ENCODE results near the gene MTHFD2L. TPM values are rescaled to one million over a fixed set of nuclear protein-coding genes. Genes with fewer than 3 reads are reported as not detected.

Gene MTHFD2L
- total RNA-seq, 1 experiment from 2014 or later: 15.2 TPM

DNA sequence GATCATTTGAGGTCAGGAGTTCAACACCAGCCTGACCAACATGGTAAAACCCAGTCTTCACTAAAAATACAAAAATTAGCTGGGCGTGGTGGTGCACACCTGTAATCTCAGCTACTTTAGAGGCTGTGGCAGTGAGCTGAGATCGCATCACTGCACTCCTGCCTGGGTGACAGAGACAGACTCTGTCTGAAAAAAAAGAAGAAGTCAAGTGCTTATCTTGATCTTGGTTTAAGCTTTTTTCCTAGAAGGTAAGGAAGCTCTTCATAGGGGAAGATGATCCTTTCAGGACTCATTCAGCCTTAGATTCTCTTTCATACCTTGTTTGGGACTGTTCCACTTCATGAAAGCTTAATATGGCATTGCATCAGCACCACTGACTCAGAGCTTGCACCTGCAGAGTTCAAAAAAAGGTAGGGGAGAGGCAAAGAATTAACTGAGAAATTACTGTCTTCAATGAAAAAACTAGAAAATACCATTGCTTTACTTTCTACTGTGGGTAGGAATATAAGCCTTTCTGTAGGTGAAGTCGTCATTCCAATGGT is 79.6 kb downstream of the MTHFD2L start:
- DNase-seq (ENCODE audit: low read depth): no peak

DNA sequence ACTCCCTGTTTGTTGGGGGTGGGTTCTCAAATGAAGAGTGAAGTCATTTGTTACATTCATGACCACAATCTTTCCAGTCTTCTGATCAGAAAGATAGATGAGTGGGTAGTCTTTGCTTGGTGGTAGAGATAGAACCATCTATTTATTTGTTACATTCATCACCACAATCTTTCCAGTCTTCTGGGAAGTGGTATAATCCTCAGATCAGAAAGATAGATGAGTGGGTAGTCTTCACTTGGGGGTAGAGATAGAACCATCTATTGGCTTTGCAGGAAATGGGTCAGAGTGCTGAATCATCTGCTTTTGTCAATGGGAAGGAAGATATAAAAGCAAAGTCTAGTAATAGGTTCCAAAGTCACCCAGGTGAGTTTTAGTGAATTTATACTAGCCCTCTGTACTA is 86.1 kb downstream of the MTHFD2L start:
- no peak for DNase-seq (ENCODE audit: low read depth)

DNA sequence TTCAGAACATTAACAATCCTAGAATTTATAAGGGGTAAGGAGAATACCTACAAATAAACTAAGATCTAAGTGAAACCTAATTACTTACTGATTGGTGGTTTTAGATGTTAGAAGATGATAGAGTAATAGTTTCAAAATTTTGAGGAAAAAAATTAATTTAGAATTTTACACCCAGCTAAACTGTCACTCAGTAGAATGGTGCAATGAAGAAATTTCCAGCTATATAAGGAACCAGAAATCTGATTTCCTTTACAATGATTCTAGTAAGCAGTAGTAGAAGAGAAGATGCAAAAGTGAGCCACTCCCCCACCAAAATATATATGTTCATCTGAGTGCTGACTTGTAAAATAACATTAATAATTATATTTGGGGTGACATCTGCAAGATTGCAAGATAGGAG is 95.0 kb downstream of the MTHFD2L start:
- DNase-seq (ENCODE audit: low read depth): no peak

DNA sequence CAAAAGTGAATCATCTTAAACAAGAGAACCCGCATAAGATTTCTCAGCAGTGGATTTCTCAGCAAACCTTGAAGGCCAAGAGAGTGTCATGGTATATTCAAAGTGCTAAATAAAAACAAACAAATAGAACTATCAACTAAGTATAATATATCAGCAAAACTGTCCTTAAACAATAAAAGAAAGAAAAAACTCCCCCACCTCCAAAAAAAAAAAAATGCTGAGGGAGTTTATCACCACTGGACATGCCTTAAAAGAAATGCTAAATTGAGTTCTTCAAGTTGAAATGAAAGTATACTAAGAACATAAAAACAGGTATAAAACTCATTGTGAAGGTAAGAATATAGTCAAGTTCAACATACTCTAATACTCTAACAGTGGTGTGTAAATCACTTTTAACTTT is 96.5 kb downstream of the MTHFD2L start:
- no peak for DNase-seq (ENCODE audit: low read depth)

DNA sequence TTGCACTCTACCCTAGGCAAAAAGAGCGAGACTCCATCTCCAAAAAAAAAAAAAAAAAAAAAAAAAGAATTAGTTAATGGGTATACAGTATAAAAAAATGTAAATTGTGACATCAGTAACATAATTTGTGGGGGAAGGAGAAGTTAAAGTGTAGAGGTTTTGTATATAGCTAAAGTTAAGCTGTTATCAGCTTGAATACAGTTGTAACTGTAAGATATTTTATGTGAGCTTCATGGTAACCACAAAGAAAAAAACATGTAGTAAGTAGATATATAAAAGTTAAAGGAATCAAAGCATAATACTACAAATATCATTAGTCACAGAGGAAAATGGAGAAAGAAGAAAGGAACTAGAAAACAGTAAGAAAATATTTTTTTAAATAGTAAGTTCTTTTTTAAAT is 97.2 kb downstream of the MTHFD2L start:
- DNase-seq (ENCODE audit: low read depth): no peak

DNA sequence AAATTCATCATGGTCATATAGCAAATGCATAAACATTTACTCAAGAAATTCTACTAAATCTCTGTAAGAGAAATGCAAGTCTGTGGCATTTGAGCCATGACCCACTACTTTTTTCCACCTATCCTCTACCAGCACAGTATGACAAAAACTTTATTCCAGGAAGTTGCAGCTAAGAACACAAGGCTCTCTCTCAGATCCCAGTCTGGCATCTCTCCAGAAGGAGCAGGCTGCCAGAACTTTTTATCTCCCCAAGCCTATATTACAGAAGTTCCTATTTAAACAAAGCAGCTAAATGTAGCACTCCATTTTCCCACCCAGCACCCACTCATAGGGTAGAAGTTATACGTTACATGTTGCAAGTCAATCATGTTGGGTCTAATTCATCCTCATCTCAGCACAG is 101.0 kb downstream of the MTHFD2L start:
- DNase-seq (ENCODE audit: low read depth): peak; percentile 18

DNA sequence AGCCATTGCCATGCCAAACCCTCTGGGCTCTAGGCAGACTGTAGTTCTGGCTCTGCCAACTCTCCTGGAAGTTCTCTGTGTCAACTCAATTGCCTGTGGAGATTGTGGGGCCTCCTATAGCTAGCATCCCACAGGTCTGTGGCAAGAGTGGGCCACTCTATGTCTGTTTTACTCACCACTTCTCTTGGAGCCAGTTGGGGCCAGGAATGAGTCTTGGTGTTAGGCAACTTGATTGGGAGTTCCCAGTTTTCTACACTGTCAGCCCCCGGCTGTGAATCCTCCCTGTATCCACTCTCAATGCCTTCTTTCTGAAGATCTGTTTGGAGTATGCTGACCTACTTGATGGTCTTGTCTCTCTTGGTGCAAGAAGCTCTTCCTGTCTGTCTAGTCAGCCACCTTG is 102.1 kb downstream of the MTHFD2L start:
- no peak for DNase-seq (ENCODE audit: low read depth)

DNA sequence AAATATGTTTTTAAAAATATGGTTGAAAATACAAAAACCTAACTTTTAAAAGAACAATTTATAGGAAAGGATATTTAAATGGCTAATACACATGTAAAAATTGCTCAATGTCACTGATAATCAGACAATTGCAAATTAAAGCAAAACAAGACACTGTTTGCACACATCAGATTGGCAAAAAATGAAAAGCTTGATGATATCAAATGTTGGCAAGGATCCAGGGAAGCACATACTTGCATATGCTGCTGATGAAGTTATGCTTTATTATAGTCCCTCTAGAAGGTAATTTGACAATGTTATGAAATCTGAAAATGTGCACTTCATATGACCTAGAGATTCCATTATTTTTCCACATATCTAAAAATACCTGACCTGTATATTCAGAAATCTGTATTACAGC is 104.6 kb downstream of the MTHFD2L start:
- no peak for DNase-seq (ENCODE audit: low read depth)

DNA sequence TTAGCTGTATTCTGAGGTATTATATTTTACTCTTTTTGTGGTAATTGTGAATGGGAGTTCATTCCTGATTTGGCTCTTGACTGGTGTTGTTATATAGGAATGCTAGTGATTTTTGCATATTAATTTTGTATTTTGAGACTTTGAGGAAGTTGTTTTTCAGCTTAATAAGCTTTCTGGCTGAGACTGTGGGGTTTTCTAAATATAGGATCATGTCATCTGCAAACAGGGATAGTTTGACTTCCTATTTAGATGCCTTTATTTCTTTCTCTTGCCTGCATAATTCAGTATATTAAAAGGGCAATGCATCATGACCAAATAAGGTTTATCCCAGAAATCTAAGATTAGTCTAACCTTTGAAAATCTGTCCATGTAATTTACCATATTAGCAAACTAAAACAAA is 105.6 kb downstream of the MTHFD2L start:
- no peak for DNase-seq (ENCODE audit: low read depth)

DNA sequence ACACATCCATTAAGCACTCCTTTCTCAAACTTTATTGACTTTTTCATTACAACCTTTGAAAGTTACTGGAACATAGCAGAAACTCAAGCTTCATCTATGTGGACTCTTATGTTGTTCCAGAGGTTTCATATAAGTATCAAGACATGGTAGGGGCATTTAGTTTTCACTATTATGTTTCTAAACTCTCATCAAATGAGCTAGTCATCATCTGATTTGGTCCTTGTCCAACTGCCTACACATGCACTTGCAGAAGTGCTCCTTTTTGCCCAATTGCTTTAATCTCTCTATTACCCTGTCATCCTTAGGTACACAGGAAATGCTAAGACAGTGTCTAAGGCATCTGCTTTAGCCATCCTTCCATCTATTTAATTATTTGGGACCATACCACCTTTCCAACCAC is 108.2 kb downstream of the MTHFD2L start:
- DNase-seq (ENCODE audit: low read depth): peak; percentile 1

DNA sequence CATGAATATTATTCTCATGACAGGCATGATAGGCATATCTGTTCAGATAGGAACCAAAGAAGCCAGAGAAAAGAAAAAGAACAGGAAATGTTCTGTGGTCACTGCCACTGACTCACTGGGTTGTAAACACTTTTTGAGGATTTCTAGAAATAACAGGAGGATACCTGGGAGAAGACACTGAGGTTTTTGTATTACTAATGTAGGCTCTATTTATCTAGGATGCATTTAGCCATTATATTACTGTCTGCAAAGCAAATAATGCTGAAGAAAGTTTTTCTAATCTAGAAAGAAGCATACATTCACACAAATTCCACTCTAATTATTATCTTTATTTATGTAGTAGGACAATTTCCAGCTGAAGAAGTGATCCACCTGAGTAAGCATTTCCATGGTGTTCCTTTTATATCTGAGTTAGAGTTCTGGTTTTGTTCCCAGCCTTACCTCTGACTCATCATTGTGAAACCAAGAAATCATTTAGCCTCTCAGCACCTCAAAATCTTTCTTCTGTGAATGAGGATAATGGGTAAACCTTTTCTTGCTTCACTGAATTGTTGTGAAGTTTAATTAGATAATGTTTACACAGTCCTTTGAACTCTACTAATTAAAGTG is 110.2 kb downstream of the MTHFD2L start:
- peak; percentile 86 for DNase-seq (ENCODE audit: low read depth)

DNA sequence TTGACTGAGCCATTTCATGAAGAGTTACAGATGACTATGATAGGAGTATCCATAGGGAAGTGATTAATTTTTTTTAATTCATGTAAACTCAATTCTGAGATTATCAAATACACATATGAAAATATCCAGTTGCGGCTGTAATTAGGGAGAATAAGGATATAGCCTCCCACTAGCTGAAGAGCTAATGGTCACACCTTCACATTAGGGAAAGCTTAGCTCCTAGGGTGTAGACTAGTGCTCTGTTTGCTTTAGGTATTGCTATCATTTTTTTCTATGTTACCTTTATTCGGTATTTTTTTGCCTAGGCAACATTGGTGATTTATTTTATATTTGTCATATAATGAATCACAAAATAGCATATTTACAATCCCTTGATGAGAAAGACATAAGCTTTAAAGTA is 110.7 kb downstream of the MTHFD2L start:
- no peak for DNase-seq (ENCODE audit: low read depth)

DNA sequence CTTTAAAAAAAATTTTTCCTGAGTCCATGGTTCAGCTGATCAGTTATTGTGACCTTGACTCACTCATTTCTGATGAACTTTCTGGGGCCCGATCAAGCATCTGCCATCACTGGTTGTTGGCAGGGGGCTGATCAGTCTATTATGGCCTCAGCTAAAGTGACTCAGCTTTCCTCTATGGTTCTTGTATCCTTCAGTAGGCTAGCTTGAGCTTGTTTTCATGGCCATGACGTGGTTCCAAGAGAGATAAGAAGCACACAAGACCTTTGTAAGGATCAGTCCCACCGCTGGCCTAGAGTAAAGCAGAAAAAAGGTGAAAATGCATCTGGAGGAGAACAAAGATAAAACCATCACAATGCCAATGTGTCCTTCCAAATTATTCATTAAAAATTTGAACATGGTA is 120.6 kb downstream of the MTHFD2L start:
- DNase-seq (ENCODE audit: low read depth): peak; percentile 24

DNA sequence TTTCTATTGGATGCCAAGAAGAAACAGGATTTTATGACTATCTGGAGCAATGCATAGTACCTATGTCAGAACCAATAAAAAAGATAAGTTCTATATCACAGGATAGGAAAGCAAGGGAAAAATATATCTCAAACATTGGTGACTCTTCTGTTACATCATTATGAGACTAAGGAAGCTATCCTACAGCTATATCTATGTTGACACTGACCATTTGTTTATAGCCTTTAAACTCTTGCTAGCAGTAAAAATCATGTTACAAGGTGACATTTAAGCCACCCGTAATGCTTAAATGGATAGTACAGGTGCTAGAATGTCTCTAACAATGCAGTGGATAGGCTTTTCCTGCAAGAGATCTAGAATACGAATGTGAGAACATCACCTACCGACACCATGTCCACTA is 121.8 kb downstream of the MTHFD2L start:
- no peak for DNase-seq (ENCODE audit: low read depth)

DNA sequence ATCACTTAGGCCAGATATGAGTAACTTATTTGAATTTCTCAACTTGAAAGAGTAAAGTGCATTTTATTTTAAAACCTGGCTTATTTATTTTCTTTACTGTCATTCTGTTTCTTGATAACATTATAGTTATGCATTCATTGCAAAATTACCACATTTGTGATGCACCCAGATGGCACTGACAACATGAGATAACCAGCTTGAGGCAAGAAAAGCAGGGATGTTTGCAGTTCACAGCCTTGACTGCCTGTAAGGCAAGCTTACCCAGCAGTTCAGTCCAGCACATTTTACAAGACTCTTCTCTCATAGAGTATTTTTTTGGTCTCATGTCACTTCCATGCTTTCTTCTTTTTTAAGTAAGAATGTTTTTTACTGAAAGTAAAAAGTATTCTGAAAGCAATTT is 125.0 kb downstream of the MTHFD2L start:
- DNase-seq (ENCODE audit: low read depth): no peak

DNA sequence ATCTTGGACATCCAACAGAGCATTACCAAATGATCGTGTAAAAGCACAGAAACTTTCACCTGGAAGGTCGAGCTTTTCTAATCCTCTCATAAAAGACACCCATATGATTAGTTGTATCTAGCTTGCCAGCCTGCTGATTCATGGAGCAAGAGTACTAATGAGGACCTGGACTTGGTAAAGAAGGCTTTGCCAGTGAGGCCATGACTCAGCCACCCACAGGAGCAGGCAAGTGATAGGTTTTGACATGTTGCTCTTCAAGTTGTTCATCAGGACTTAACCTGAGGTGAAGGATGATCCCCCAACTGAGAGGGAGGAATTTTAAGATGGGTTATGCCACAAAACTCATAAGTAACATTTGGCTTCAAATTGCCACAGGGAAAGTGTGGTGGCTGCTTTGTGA is 125.7 kb downstream of the MTHFD2L start:
- peak; percentile 80 for DNase-seq (ENCODE audit: low read depth)

DNA sequence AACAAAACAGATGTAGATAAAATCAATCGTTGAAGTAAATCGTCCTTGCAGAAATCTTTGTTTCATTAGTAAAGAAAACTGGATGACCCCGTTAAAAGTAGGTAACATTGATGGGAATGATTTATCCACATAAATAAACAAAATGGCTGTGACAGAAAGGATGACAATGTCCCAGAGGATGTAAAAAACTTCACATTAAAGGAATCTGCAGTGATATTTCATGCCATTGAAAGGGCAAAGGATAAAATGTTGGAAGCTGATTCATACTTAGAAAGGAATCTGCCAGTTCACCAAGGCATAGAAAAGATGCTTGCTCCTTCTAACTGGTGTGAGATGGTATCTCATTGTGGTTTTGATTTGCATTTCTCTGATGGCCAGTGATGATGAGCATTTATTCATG is 126.1 kb downstream of the MTHFD2L start:
- DNase-seq (ENCODE audit: low read depth): peak; percentile 76

DNA sequence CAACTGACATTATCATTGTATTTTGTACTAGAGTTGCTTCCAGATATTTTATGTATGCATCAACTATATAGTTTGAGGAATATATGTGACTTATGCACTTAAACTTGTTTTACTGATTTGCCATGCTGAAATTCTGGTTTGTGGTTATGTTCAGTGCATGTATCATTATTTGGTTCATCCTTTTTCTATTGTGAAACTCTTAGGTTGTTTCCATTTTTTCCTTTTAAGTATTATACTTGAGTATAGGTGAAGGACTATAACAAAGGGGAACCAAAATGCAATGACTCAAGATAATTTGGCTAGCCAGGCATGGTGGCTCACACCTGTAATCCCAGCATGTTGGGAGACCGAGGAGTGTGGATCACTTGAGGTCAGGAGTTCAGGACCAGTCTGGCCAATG is 129.2 kb downstream of the MTHFD2L start:
- DNase-seq (ENCODE audit: low read depth): no peak

DNA sequence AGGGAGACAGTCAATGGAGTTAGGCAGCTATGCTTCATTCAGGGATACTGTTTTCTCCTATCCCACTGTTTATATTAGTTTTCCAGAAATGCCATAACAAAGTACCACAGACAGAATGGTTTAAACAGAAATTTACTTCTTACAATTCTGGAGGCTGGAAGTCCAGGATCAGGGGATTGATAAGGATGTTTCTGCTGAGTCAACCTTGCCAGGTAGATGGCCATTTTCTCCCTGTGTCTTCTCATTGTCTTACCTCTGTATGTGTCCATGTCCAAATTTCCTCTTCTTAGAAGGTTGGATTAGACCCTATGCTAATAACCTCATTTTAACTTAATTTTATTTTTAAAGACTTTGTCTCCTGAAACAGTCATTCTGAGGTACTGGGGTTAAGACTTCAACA is 129.9 kb downstream of the MTHFD2L start:
- no peak for DNase-seq (ENCODE audit: low read depth)

DNA sequence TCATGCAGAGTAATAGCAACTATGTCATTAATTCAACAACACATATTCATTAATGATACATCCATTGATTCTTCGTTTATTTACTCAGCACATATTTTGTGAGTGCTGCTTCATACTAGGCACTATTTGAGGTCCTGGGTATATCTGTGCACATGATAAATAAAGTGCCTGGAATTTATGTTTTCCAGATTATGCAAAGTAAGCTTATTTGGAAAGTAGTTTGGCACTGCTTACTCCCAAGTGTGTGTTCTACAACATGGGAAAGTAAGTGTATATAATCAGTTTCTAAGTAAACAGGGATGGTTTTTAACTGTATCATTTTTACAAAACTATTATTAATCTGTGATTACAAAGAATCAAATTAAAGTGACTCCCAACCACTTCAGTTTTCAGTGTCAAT is 133.6 kb downstream of the MTHFD2L start:
- DNase-seq (ENCODE audit: low read depth): no peak

DNA sequence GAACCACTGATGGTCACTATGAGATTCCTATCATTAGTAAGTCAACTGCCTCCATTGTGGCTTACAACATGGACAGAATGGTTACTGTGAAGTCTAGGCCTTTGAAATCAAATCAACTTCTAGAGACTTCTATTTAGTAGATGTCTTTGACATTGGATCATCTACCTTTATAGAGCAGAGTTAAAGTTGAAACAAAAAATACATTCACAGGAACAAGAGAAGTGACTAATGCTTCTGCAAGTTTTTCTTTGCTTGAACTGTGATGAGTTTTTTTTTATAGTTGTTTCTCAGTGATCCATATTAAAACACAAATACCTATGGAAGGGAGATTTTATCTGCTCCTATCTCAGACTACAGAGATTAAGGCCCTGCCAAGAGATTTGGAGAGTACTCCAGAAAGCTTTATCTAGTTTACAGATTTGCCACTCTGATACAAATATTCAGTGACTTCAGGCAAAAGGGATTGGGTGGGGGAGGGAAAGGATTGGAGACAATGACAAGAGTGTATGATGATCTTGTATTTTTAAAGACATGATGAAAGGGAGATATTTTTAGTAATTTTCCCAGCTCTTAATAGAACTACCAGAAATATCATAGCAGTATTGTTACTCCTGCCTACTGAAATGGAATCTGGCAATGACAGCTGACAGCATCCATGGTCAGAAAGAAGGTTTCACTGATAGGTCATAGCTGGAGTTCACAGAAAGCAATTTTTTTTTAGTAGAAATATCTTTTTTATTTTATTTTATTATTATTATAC is 134.4 kb downstream of the MTHFD2L start:
- DNase-seq (ENCODE audit: low read depth): peak; percentile 8

DNA sequence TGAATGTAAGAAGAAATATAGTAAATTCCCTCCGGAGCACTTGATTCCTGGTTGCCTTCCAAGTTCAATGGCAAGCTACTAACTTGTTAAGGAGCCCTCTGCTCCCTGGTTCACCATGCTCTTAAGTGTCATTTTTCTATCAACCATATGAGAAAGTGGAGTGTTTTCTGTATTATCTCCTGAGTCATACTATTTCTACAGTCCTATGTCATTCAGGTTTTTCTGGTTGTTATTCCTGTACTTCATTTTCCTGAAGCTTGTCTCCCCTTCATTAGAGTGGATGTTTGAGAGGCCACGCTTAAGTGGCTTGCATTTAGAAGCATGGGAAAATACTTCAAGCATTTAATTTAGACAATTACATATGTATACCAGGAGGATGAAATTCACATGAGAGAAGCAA is 135.6 kb downstream of the MTHFD2L start:
- DNase-seq (ENCODE audit: low read depth): no peak

DNA sequence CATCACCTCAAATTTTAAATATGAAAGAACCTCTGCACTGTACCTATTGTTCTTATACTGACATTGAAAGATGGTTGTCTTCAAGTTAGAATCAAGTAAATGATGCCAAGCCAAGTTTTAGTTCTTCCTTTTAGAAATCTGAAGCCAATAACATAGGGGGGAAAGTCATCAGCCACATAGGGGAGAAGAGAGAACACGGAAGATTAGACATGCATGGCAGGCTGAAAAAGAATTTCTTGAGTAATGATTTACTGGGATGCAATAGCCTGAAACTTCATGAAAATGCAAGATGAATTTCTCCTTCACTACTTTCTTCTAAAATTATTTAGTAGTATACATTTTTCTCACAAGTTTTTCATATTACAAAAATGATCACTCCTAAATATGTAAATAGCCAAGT is 136.8 kb downstream of the MTHFD2L start:
- no peak for DNase-seq (ENCODE audit: low read depth)

Measured in HT1080 (cell line).